KMS-11 (cell line): Measurements from ENCODE around the gene MTG2.

ENCODE experiments used
- H2AFZ ChIP-seq: fragments of 200-600 bp; sonication (generic); 2 replicates; pipeline ENCODE4 v1.6.1; 2016; ENCODE audit warnings: antibody characterized with exemption, mixed run types, low read depth
- H3K27ac ChIP-seq: fragments of 200-600 bp; sonication (generic); 2 replicates; pipeline ENCODE4 v1.6.1; 2016; ENCODE audit warnings: mild to moderate bottlenecking, mixed run types
- H3K27me3 ChIP-seq: fragments of 200-600 bp; sonication (generic); 2 replicates; pipeline ENCODE4 v1.6.1; 2017; ENCODE audit warnings: mild to moderate bottlenecking, low read depth, mixed run types, moderate library complexity; ENCODE audit not compliant: insufficient read depth
- H3K36me3 ChIP-seq: fragments of 200-600 bp; sonication (generic); 2 replicates; pipeline ENCODE4 v1.6.1; 2017; ENCODE audit warnings: mild to moderate bottlenecking, mixed run types; ENCODE audit not compliant: insufficient read depth
- H3K4me1 ChIP-seq: fragments of 200-600 bp; sonication (generic); 2 replicates; pipeline ENCODE4 v1.6.1; 2016; ENCODE audit warnings: mild to moderate bottlenecking, low read depth, mixed run types; ENCODE audit not compliant: poor library complexity, severe bottlenecking
- H3K4me2 ChIP-seq: fragments of 200-600 bp; sonication (generic); 2 replicates; pipeline ENCODE4 v1.7.0; 2016; ENCODE audit warnings: mild to moderate bottlenecking, mixed run types
- H3K4me3 ChIP-seq: fragments of 200-600 bp; sonication (generic); IDR thresholded peaks from 2 replicates; pipeline ENCODE4 v1.6.1; 2017; ENCODE audit warnings: low read depth, low read length, mixed read lengths; ENCODE audit not compliant: insufficient read depth
- H3K79me2 ChIP-seq: fragments of 200-600 bp; sonication (generic); 2 replicates; pipeline ENCODE4 v1.6.1; 2016; ENCODE audit warnings: low read depth, mixed run types; ENCODE audit not compliant: insufficient read depth
- H3K9ac ChIP-seq: fragments of 200-600 bp; sonication (generic); 2 replicates; pipeline ENCODE4 v1.6.1; 2016; ENCODE audit warnings: mild to moderate bottlenecking, mixed run types
- H4K20me1 ChIP-seq: fragments of 200-600 bp; sonication (generic); 2 replicates; pipeline ENCODE4 v1.6.1; 2016; ENCODE audit warnings: mild to moderate bottlenecking, mixed run types; ENCODE audit not compliant: insufficient read depth
- CTCF ChIP-seq: fragments of 200-600 bp; sonication (generic); conservative IDR thresholded peaks from 2 replicates; pipeline ENCODE4 v1.6.1; 2017; ENCODE audit warnings: low read depth, mild to moderate bottlenecking, antibody characterized with exemption, low read length, moderate library complexity, mixed read lengths

MTG2 gene

GRCh38 chr20:62206388-62206775 lies 23.6 kb downstream of the MTG2 start:
- no peak overlapping the region for H3K4me3 ChIP-seq
- H3K4me2 ChIP-seq: no peak overlapping the region
- no peaks in the 10 kb centered on the region for H3K79me2 ChIP-seq
- no peaks in the 10 kb centered on the region for H3K36me3 ChIP-seq
- H3K27me3 ChIP-seq: peaks cover 22% of the 10 kb centered on the region
- no peaks in the 10 kb centered on the region for H4K20me1 ChIP-seq
- H2AFZ ChIP-seq: no peak overlapping the region
- no peak for TF ChIP-seq CTCF
- H3K27ac ChIP-seq: no peak overlapping the region
- no peaks in the 10 kb centered on the region for H3K4me1 ChIP-seq
- H3K9ac ChIP-seq: no peak overlapping the region

- Histone ChIP-seq H3K9ac (no peak overlapping the region), H3K4me1 (no peaks in the 10 kb centered on the region), H3K27me3 (peaks cover 35% of the 10 kb centered on the region), H3K36me3 (no peaks in the 10 kb centered on the region), H4K20me1 (no peaks in the 10 kb centered on the region), H3K4me2 (no peak overlapping the region), H3K79me2 (no peaks in the 10 kb centered on the region), H3K27ac (no peak overlapping the region), H3K4me3 (no peak overlapping the region), H2AFZ (no peak overlapping the region)
- TF ChIP-seq CTCF: no peak
These were observed 25.4 kb downstream of the MTG2 start for GRCh38 chr20:62208061-62208794.

- Histone ChIP-seq H3K36me3 (no peaks in the 10 kb centered on the region), H3K79me2 (no peaks in the 10 kb centered on the region), H3K9ac (no peak overlapping the region), H3K4me2 (no peak overlapping the region), H4K20me1 (no peaks in the 10 kb centered on the region), H3K4me3 (no peak overlapping the region), H3K4me1 (no peaks in the 10 kb centered on the region), H3K27me3 (peaks cover 39% of the 10 kb centered on the region), H3K27ac (no peak overlapping the region), H2AFZ (no peak overlapping the region)
- no peak for TF ChIP-seq CTCF
These were observed 26.2 kb downstream of the MTG2 start for GRCh38 chr20:62208795-62209755.

- no peaks in the 10 kb centered on the region for H4K20me1 ChIP-seq
- no peak overlapping the region for H3K4me3 ChIP-seq
- H3K27me3 ChIP-seq: peaks cover 48% of the 10 kb centered on the region
- H3K36me3 ChIP-seq: no peaks in the 10 kb centered on the region
- no peak overlapping the region for H3K4me2 ChIP-seq
- TF ChIP-seq CTCF: no peak
- no peaks in the 10 kb centered on the region for H3K79me2 ChIP-seq
- H3K9ac ChIP-seq: no peak overlapping the region
- H2AFZ ChIP-seq: no peak overlapping the region
- no peak overlapping the region for H3K27ac ChIP-seq
- no peaks in the 10 kb centered on the region for H3K4me1 ChIP-seq
These were observed 27.1 kb downstream of the MTG2 start for GRCh38 chr20:62209850-62210495.
